Neural cell (in vitro differentiated cells): Measurements from ENCODE around the gene TMOD4. TPM values are rescaled to one million over a fixed set of nuclear protein-coding genes. Genes with fewer than 3 reads are reported as not detected.

Experiments used
- H2AFZ ChIP-seq: fragments of 200-600, 300-800 bp; sonication (generic), shearing (Covaris generic); 2 replicates; pipeline ENCODE4 v1.6.0; 2014; ENCODE audit warnings: low read depth, mild to moderate bottlenecking, antibody characterized with exemption, low read length, moderate library complexity
- H3F3A ChIP-seq: fragments of 200-600 bp; shearing (Covaris generic); 2 replicates; pipeline ENCODE4 v1.6.1; 2016; ENCODE audit warnings: mild to moderate bottlenecking, moderate library complexity, mixed read lengths, antibody characterized with exemption, low read length; ENCODE audit not compliant: insufficient read depth, poor library complexity, severe bottlenecking
- H3K27ac ChIP-seq: fragments of 200-600, 300-800 bp; sonication (generic), shearing (Covaris generic); 2 replicates; pipeline ENCODE4 v1.5.1; 2014; ENCODE audit warnings: mild to moderate bottlenecking, low read length, moderate library complexity
- H3K27me3 ChIP-seq: fragments of 300-800, 200-600 bp; sonication (generic), shearing (Covaris generic); 2 replicates; pipeline ENCODE4 v1.6.0; 2014; ENCODE audit warnings: mild to moderate bottlenecking, low read depth, low read length, moderate library complexity; ENCODE audit not compliant: insufficient read depth
- H3K36me3 ChIP-seq: fragments of 300-800, 200-600 bp; sonication (generic), shearing (Covaris generic); 2 replicates; pipeline ENCODE4 v1.5.1; 2014; ENCODE audit warnings: mild to moderate bottlenecking, antibody characterized with exemption, low read length, moderate library complexity; ENCODE audit not compliant: insufficient read depth
- H3K4me2 ChIP-seq: fragments of 300-800, 200-600 bp; sonication (generic), shearing (Covaris generic); 2 replicates; pipeline ENCODE4 v1.6.0; 2014; ENCODE audit warnings: mild to moderate bottlenecking, low read length
- H3K4me3 ChIP-seq: fragments of 300-800, 200-600 bp; sonication (generic), shearing (Covaris generic); 2 replicates; pipeline ENCODE4 v1.5.1; 2014; ENCODE audit warnings: mild to moderate bottlenecking, low read length, moderate library complexity
- H3K79me2 ChIP-seq: fragments of 200-600 bp; shearing (Covaris generic); replicated peaks from 2 replicates; pipeline ENCODE4 v1.6.0; 2014; ENCODE audit warnings: mild to moderate bottlenecking, low read length, moderate library complexity; ENCODE audit not compliant: insufficient read depth
- H3K9ac ChIP-seq: fragments of 300-800, 200-600 bp; sonication (generic), shearing (Covaris generic); 2 replicates; pipeline ENCODE4 v1.6.1; 2016; ENCODE audit warnings: mild to moderate bottlenecking, low read length, mixed read lengths
- H3K9me2 ChIP-seq: fragments of 200-600 bp; shearing (Covaris generic); 2 replicates; pipeline ENCODE4 v1.6.1; 2016; ENCODE audit warnings: mild to moderate bottlenecking, low read length, mixed read lengths; ENCODE audit not compliant: insufficient read depth
- H3K9me3 ChIP-seq: fragments of 200-600, 300-800 bp; sonication (generic), shearing (Covaris generic); 2 replicates; pipeline ENCODE4 v1.6.1; 2016; ENCODE audit warnings: mild to moderate bottlenecking, mixed run types, low read length, moderate library complexity, mixed read lengths
- H4K20me1 ChIP-seq: fragments of 200-600 bp; shearing (Covaris generic); 2 replicates; pipeline ENCODE4 v1.6.1; 2016; ENCODE audit warnings: mild to moderate bottlenecking, mixed run types; ENCODE audit not compliant: insufficient read depth
- CTCF ChIP-seq: fragments of 450-650 bp; IDR thresholded peaks from 2 replicates; pipeline ENCODE4 v1.5.1; 2014; ENCODE audit warnings: antibody characterized with exemption, mild to moderate bottlenecking, moderate library complexity; ENCODE audit not compliant: poor library complexity, severe bottlenecking
- EP300 ChIP-seq: fragments of 450-650 bp; conservative IDR thresholded peaks from 2 replicates; pipeline ENCODE4 v1.6.1; 2014; ENCODE audit warnings: antibody characterized with exemption, mild to moderate bottlenecking, moderate library complexity; ENCODE audit not compliant: poor library complexity, severe bottlenecking
- EZH2 ChIP-seq: fragments of 200-600, 300-800 bp; shearing (Covaris generic), sonication (generic); IDR thresholded peaks from 2 replicates; pipeline ENCODE4 v1.6.1; 2014; ENCODE audit warnings: antibody characterized with exemption, low read length, borderline replicate concordance, mild to moderate bottlenecking; ENCODE audit not compliant: insufficient read depth, poor library complexity, severe bottlenecking
- MXI1 ChIP-seq: fragments of 450-650 bp; conservative IDR thresholded peaks from 2 replicates; pipeline ENCODE4 v1.6.1; 2014; ENCODE audit warnings: antibody characterized with exemption, mild to moderate bottlenecking; ENCODE audit not compliant: poor library complexity, severe bottlenecking
- POLR2AphosphoS5 ChIP-seq: IDR thresholded peaks from 2 replicates; pipeline ENCODE4 v1.6.1; 2012
- RAD21 ChIP-seq: fragments of 450-650 bp; conservative IDR thresholded peaks from 2 replicates; pipeline ENCODE4 v1.6.1; 2014; ENCODE audit warnings: antibody characterized with exemption, mild to moderate bottlenecking, moderate library complexity
- REST ChIP-seq: IDR thresholded peaks from 2 replicates; pipeline ENCODE4 v1.6.1; 2012; ENCODE audit warnings: borderline replicate concordance
- SMC3 ChIP-seq: fragments of 450-650 bp; conservative IDR thresholded peaks from 2 replicates; pipeline ENCODE4 v1.6.1; 2014; ENCODE audit warnings: antibody characterized with exemption, mild to moderate bottlenecking, moderate library complexity; ENCODE audit not compliant: poor library complexity
- TAF1 ChIP-seq: IDR thresholded peaks from 2 replicates; pipeline ENCODE4 v1.6.1; 2012; ENCODE audit warnings: low read depth
- polyA plus RNA-seq: library from polyadenylated mRNA; depleted of rRNA; stranded (reverse); fragments of >200 nt; gene quantifications from 2 replicates; pipeline ENCODE4 v1.2.3, GENCODE V29; 2014

Gene TMOD4
- polyA plus RNA-seq, 1 donor from 2014 or later, result not detected

DNA sequence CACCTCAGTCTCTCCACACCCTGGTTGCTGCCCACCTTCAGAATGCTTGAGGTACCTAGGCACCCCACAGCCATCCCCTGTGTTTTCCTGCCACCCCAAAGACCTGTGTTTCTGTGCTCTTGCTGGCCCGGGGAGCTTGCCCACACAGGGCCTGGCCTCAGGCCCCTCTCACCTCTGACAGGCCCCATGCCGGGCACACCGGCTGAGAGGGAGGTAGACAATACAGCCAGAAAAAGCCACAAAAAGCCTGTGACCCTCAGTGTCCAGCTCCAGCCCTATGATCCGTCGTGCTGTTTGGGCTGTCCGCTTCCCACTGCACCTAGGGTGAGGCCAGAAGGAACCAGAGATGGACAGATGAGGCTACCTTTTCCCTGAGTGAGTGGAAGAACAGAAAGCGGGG, 40.8 kb downstream of the TMOD4 start:
- Histone ChIP-seq H3K4me3 (no peak overlapping the region), H3K9me3 (no peaks in the 10 kb centered on the region), H3K9me2 (no peaks in the 10 kb centered on the region), H3K36me3 (peaks cover 6% of the 10 kb centered on the region), H4K20me1 (no peaks in the 10 kb centered on the region), H3F3A (no peaks in the 10 kb centered on the region), H3K79me2 (no peaks in the 10 kb centered on the region), H2AFZ (no peak overlapping the region), H3K27me3 (no peaks in the 10 kb centered on the region), H3K27ac (no peak overlapping the region), H3K9ac (no peak overlapping the region), H3K4me2 (no peak overlapping the region)
- TF ChIP-seq EZH2, result no peak
- no peak for TF ChIP-seq POLR2AphosphoS5
- no peak for TF ChIP-seq MXI1
- no peak for TF ChIP-seq SMC3
- TF ChIP-seq RAD21, result no peak
- no peak for TF ChIP-seq REST
- TF ChIP-seq EP300, result no peak
- no peak for TF ChIP-seq CTCF
- TF ChIP-seq TAF1, result no peak

GRCh38 chr1:151134396-151134795, 41.4 kb downstream of the TMOD4 start:
- no peaks in the 10 kb centered on the region for H3K79me2 ChIP-seq
- H4K20me1 ChIP-seq, result no peaks in the 10 kb centered on the region
- H3K36me3 ChIP-seq, result peaks cover 6% of the 10 kb centered on the region
- no peak overlapping the region for H3K27ac ChIP-seq
- H3K4me2 ChIP-seq, result no peak overlapping the region
- no peak overlapping the region for H2AFZ ChIP-seq
- no peaks in the 10 kb centered on the region for H3K9me3 ChIP-seq
- H3F3A ChIP-seq, result no peaks in the 10 kb centered on the region
- no peak overlapping the region for H3K4me3 ChIP-seq
- H3K27me3 ChIP-seq, result no peaks in the 10 kb centered on the region
- TF ChIP-seq TAF1 (no peak), EZH2 (no peak), REST (no peak), MXI1 (no peak), EP300 (no peak), RAD21 (no peak), SMC3 (no peak), POLR2AphosphoS5 (no peak), CTCF (no peak)
- no peak overlapping the region for H3K9ac ChIP-seq
- H3K9me2 ChIP-seq, result no peaks in the 10 kb centered on the region
